Parathyroid adenoma (tissue), 2 donors: Measurements from ENCODE around the gene PACSIN1.

Source experiments
- H2AFZ ChIP-seq: fragments of 300-600 bp; sonication (generic); one replicate; pipeline ENCODE4 v1.7.0; 2017; ENCODE audit warnings: antibody characterized with exemption, mild to moderate bottlenecking
- H3K27ac ChIP-seq: fragments of 300-600 bp; sonication (generic); one replicate; pipeline ENCODE4 v1.7.0; 2017
- H3K27me3 ChIP-seq: fragments of 300-600 bp; sonication (generic); one replicate; pipeline ENCODE4 v1.7.0; 2017; ENCODE audit warnings: low read length; ENCODE audit not compliant: control insufficient read depth, insufficient read depth
- H3K36me3 ChIP-seq: fragments of 300-600 bp; sonication (generic); one replicate; pipeline ENCODE4 v1.7.0; 2017; ENCODE audit warnings: low read length; ENCODE audit not compliant: control insufficient read depth, insufficient read depth
- H3K4me1 ChIP-seq: fragments of 300-600 bp; sonication (generic); one replicate; pipeline ENCODE4 v1.7.0; 2017; ENCODE audit warnings: control low read depth
- H3K4me2 ChIP-seq: fragments of 300-600 bp; sonication (generic); one replicate; pipeline ENCODE4 v1.7.0; 2017; ENCODE audit warnings: low read length
- H3K4me3 ChIP-seq: fragments of 300-600 bp; sonication (generic); one replicate; pipeline ENCODE4 v1.7.0; 2017; ENCODE audit warnings: low read depth, low read length
- H3K79me2 ChIP-seq: fragments of 300-600 bp; sonication (generic); one replicate; pipeline ENCODE4 v1.7.0; 2017; ENCODE audit warnings: control low read depth
- H3K9ac ChIP-seq: fragments of 300-600 bp; sonication (generic); one replicate; pipeline ENCODE4 v1.7.0; 2017; ENCODE audit warnings: mild to moderate bottlenecking
- H3K9me3 ChIP-seq: fragments of 300-600 bp; sonication (generic); one replicate; pipeline ENCODE4 v1.7.0; 2017; ENCODE audit warnings: low read length; ENCODE audit not compliant: control insufficient read depth
- CTCF ChIP-seq: fragments of 300-600 bp; sonication (generic); IDR thresholded peaks from one replicate; pipeline ENCODE4 v1.7.0; 2017; ENCODE audit warnings: antibody characterized with exemption, mild to moderate bottlenecking
- donor health status: primary hyperparathyroidism.

The PACSIN1 gene

GRCh38 chr6:34517461-34517881 lies 51.6 kb downstream of the PACSIN1 start:
- H3K79me2 ChIP-seq: no peaks in the 10 kb centered on the region
- no peak overlapping the region for H2AFZ ChIP-seq
- no peak overlapping the region for H3K27ac ChIP-seq
- H3K36me3 ChIP-seq: no peaks in the 10 kb centered on the region
- H3K9ac ChIP-seq: no peak overlapping the region
- H3K27me3 ChIP-seq: no peaks in the 10 kb centered on the region
- no peak overlapping the region for H3K4me3 ChIP-seq
- H3K4me2 ChIP-seq: no peak overlapping the region
- TF ChIP-seq CTCF: no peak
- H3K9me3 ChIP-seq: no peaks in the 10 kb centered on the region
- H3K4me1 ChIP-seq: no peaks in the 10 kb centered on the region

GRCh38 chr6:34517966-34518365 lies 52.1 kb downstream of the PACSIN1 start:
- no peak overlapping the region for H3K4me3 ChIP-seq
- no peaks in the 10 kb centered on the region for H3K9me3 ChIP-seq
- no peaks in the 10 kb centered on the region for H3K79me2 ChIP-seq
- no peaks in the 10 kb centered on the region for H3K27me3 ChIP-seq
- no peak overlapping the region for H3K9ac ChIP-seq
- no peak overlapping the region for H3K27ac ChIP-seq
- no peaks in the 10 kb centered on the region for H3K4me1 ChIP-seq
- no peak overlapping the region for H2AFZ ChIP-seq
- no peak overlapping the region for H3K4me2 ChIP-seq
- no peak for TF ChIP-seq CTCF
- no peaks in the 10 kb centered on the region for H3K36me3 ChIP-seq

DNA sequence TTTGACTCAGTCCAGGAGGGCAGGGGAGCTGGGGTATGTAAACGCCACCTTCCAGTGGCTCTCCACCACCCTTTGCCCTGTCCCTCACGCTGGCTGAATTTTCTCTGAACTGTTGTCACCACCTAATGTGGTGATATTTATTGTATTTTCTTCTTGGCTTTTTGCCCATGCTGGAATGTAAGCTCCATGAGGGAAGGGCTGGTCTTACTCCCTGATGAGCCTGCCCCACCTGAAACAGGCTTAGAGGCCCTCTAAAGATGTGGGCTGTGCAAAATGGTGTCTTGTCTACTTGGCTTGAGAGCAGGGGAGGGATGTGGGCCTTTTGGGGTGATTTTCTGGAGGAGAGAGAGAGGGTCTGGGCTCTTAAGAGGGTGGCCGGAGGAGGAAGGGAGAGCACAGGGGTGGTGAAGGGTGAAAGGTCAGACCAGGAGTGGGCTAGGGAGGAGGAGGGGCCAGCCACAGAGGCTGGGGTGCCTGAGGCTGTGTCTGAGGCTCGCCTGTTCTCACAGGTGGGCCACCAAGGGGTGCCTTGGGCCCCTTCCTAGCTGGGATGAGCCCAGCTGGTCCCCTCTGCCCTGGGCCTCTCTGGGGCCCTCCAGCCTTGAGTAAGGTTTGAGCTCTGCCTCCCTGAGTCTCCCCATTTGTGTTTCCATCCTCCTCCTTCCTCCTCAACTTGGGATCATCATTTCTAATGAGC lies 52.9 kb downstream of the PACSIN1 start:
- no peak overlapping the region for H3K4me3 ChIP-seq
- no peaks in the 10 kb centered on the region for H3K9me3 ChIP-seq
- H3K36me3 ChIP-seq: no peaks in the 10 kb centered on the region
- no peak overlapping the region for H3K9ac ChIP-seq
- no peak overlapping the region for H3K27ac ChIP-seq
- H3K79me2 ChIP-seq: no peaks in the 10 kb centered on the region
- H3K4me2 ChIP-seq: no peak overlapping the region
- no peaks in the 10 kb centered on the region for H3K27me3 ChIP-seq
- no peak overlapping the region for H2AFZ ChIP-seq
- no peak for TF ChIP-seq CTCF
- no peaks in the 10 kb centered on the region for H3K4me1 ChIP-seq

DNA sequence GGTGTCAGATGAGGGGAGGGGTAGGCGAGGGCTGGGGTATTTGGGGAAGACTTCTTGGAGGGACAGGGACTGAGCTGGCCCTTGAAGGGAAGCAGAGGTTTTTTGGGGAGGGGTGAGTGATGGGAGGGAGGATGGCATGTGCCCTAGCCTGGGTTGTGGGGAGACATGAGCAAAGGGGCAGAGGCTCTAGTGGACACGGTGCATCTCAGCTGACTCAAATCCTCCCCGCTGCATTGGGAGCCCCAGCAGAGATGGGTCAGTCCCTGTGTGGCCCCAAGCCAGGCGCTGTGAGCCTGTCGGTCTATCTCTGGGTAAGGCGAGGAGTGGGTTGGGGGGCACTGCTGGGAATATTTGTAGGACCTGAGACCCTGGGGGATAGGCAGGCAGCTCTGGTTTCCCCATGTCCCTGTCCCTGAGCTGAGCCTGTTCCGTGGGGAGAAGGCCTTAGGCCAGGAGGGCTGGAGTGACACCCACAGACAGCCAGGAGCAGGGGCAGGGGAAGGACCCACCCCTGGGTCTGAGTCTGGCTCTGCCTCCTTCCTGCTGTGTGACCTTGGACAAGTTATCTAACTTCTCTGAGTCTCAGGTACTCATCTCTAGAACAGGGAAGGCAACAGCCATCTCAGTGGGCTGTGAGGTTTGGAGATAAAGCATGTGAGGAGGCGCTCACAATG lies 54.2 kb downstream of the PACSIN1 start:
- TF ChIP-seq CTCF: no peak
- Histone ChIP-seq H3K27ac (no peak overlapping the region), H3K9ac (no peak overlapping the region), H3K27me3 (no peaks in the 10 kb centered on the region), H3K4me3 (no peak overlapping the region), H2AFZ (no peak overlapping the region), H3K9me3 (no peaks in the 10 kb centered on the region), H3K36me3 (no peaks in the 10 kb centered on the region), H3K4me2 (no peak overlapping the region), H3K79me2 (no peaks in the 10 kb centered on the region), H3K4me1 (no peaks in the 10 kb centered on the region)
